Measurements from ENCODE around the gene GLYR1. TPM values are rescaled to one million over a fixed set of nuclear protein-coding genes. Genes with fewer than 3 reads are reported as not detected.

The GLYR1 gene
- total and polyA plus RNA-seq, 9 of the 15 experiments (the other 6 are each of a cell fraction or from before 2014, with no cell fraction given): 6.7 to 99.2 (median 60.2) TPM

GRCh38 chr16:4769306-4769638 lies 77.8 kb downstream of the GLYR1 start:
- WGBS (ENCODE audit: insufficient coverage, low coverage, missing lambda C conversion rate): 26% methylated on average over 7 of the region's 7 CpGs
- ChIA-PET CTCF (ENCODE audit: low intra/inter-chr PET ratio) (no interaction called here), POLR2A (interaction anchor here (0.7 to 2.3 kb wide), 4 partner anchors 8 to 153 kb away, joined by 5 to 9 read pairs (median 6); partner anchors contain the start of genes ANKS3 and DNAAF8)
- no TSS peak for BruUV-seq (replicated peaks)
- no peaks in the 10 kb centered on the region for H3K9me1 ChIP-seq (ENCODE audit: control insufficient read depth, insufficient read depth, low read length)
- TF ChIP-seq GTF2A2 (tag; IDR thresholded peaks at IDR 0.05) (no peak), ZKSCAN8 (CRISPR knock-in tag; IDR thresholded peaks at IDR 0.05) (peak; percentile 67; the same call in 1 of the 2 replicates), EHMT2 (IDR thresholded peaks at IDR 0.05) (0 out of 2 replicates have a peak, but pooled peaks have one; percentile 16), SMARCA5 (IDR thresholded peaks at IDR 0.05) (peak; percentile 66; the same call in 1 of the 2 replicates), ZNF263 (CRISPR knock-in tag; IDR thresholded peaks at IDR 0.05; ENCODE audit: borderline replicate concordance) (peak; percentile 81)
- peak overlapping the region; percentile 23; the same call in 1 of the 3 replicates for H3K27ac ChIP-seq (ENCODE audit: extremely low read depth, low read depth, low read length)
- H2AFZ ChIP-seq (ENCODE audit: low read depth, low read length): peak overlapping the region; percentile 91
- no peak for FAIRE-seq
- H3K27me3 ChIP-seq (ENCODE audit: control insufficient read depth in 2 of 2, insufficient read depth in 2 of 2, low read length in 2 of 2): no peaks in the 10 kb centered on the region
- peak overlapping the region; percentile 62 to 90; a peak in 2 of 4 replicates for H3K9ac ChIP-seq (ENCODE audit: insufficient read depth in 1 of 2, low read depth in 2 of 2, low read length in 2 of 2)
- no peaks in the 10 kb centered on the region for H3K9me3 ChIP-seq (replicated peaks; ENCODE audit: control insufficient read depth, insufficient read depth, low read depth, low read length)
- no peak for DNase-seq (ENCODE audit: extremely low read depth in 1 of 4, low spot score in 3 of 4)
- H3K79me2 ChIP-seq (ENCODE audit: control insufficient read depth, insufficient read depth, low read length): peaks cover 21% of the 10 kb centered on the region
- peak overlapping the region; percentile 40 for H3K4me3 ChIP-seq
- in situ Hi-C loops (cut with MboI) (no loop called here), intact Hi-C loops (cut with micrococcal nuclease) (loop anchor here (2.0 kb wide), 1 partner anchor 36 kb away; no protein-coding TSS in a partner anchor)
- ATAC-seq: no peak
- H3K4me1 ChIP-seq (replicated peaks in 1 of 2; ENCODE audit: control insufficient read depth in 2 of 2, insufficient read depth in 2 of 2, low read length in 2 of 2): peaks cover 21 to 39% of the 10 kb centered on the region in 2 experiments
- peaks cover 10% of the 10 kb centered on the region; the same call in 2 of the 3 replicates for H3K36me3 ChIP-seq (ENCODE audit: control insufficient read depth, insufficient read depth, low read length)
- peak overlapping the region; percentile 82 for H3K4me2 ChIP-seq (ENCODE audit: insufficient read depth, low read length)
- no peaks in the 10 kb centered on the region for H4K20me1 ChIP-seq (replicated peaks; ENCODE audit: control insufficient read depth, insufficient read depth, low read length)

Measured in K562 (cell line).